H1 (cell line): Measurements from ENCODE around the gene TINAGL1. TPM values are rescaled to one million over a fixed set of nuclear protein-coding genes. Genes with fewer than 3 reads are reported as not detected.

Experiments
- CTCF ChIA-PET: fragments of 300-600 bp; sonication (Branson Sonifier 250); formaldehyde crosslinking; loops from one replicate; lab custom pipeline; 2021; ENCODE audit not compliant: partially characterized antibody; lab: Charles Lee
- POLR2A ChIA-PET: fragments of 300-600 bp; sonication (Branson Sonifier 250); formaldehyde crosslinking; loops from one replicate; lab custom pipeline; 2021; ENCODE audit warnings: inconsistent platforms; ENCODE audit not compliant: partially characterized antibody; lab: Charles Lee
- DNase-seq, 2 experiments: peaks; one replicate each; pipeline versions ENCODE4 v3.0.0 to v3.0.0-alpha.2; 2010 to 2022; ENCODE audit warnings: low spot score in 2 of 2, low read depth in 1 of 2, mixed read lengths in 1 of 2
- FAIRE-seq: peaks from 2 replicates; lab custom pipeline; 2011; peaks lifted over from hg19 to GRCh38; lab: Jason Lieb, UNC
- H2AFZ ChIP-seq: 2 replicates; pipeline ENCODE4 v1.8.1; 2012; ENCODE audit warnings: low read length, inconsistent platforms
- H2AK5ac ChIP-seq: 2 replicates; pipeline ENCODE4 v1.6.1; 2013; ENCODE audit warnings: low read depth, low read length
- H2BK120ac ChIP-seq: replicated peaks from 2 replicates; pipeline ENCODE3; 2013; ENCODE audit warnings: low read depth, low read length, inconsistent platforms
- H2BK12ac ChIP-seq: 2 replicates; pipeline ENCODE4 v1.6.1; 2013; ENCODE audit warnings: low read depth, low read length
- H2BK15ac ChIP-seq: 2 replicates; pipeline ENCODE4 v1.6.1; 2013; ENCODE audit warnings: low read length
- H2BK20ac ChIP-seq: 2 replicates; pipeline ENCODE4 v1.6.1; 2013; ENCODE audit warnings: low read length
- H2BK5ac ChIP-seq: 2 replicates; pipeline ENCODE4 v1.6.1; 2013; ENCODE audit warnings: low read depth, low read length
- H3K14ac ChIP-seq: 2 replicates; pipeline ENCODE4 v1.6.1; 2013; ENCODE audit warnings: inconsistent platforms; ENCODE audit not compliant: insufficient read length
- H3K18ac ChIP-seq: 2 replicates; pipeline ENCODE4 v1.6.1; 2013; ENCODE audit warnings: low read length; ENCODE audit errors: extremely low read depth
- H3K23ac ChIP-seq: 2 replicates; pipeline ENCODE4 v1.6.1; 2013; ENCODE audit warnings: inconsistent platforms; ENCODE audit not compliant: insufficient read length
- H3K23me2 ChIP-seq: 2 replicates; pipeline ENCODE4 v1.6.1; 2013; ENCODE audit warnings: low read depth, low read length
- H3K27ac ChIP-seq: 2 replicates; pipeline ENCODE4 v1.6.1; 2011; ENCODE audit warnings: low read depth, low read length, inconsistent platforms
- H3K27me3 ChIP-seq, 4 experiments: replicated peaks in 1 of 4; 1 replicate in 1 of 4; 2 replicates in 3 of 4; pipeline versions ENCODE4 v1.6.1 to v1.8.1; 2011 to 2013; ENCODE audit warnings: low read length in 3 of 4, mild to moderate bottlenecking in 3 of 4, inconsistent platforms in 2 of 4, mixed read lengths in 2 of 4, moderate library complexity in 1 of 4; ENCODE audit not compliant: control insufficient read depth in 3 of 4, insufficient read depth in 3 of 4; ENCODE audit errors: extremely low read depth in 1 of 4
- H3K36me3 ChIP-seq, 4 experiments: 2 replicates each; pipeline versions ENCODE4 v1.6.1 to v1.8.1; 2011 to 2013; ENCODE audit warnings: mild to moderate bottlenecking in 4 of 4, low read length in 3 of 4, moderate library complexity in 2 of 4, control low read depth in 1 of 4, inconsistent platforms in 1 of 4; ENCODE audit not compliant: insufficient read depth in 4 of 4, control insufficient read depth in 2 of 4
- H3K4ac ChIP-seq: replicated peaks from 2 replicates; pipeline ENCODE3; 2013; ENCODE audit warnings: low read length, low read depth, mixed read lengths, inconsistent platforms; ENCODE audit not compliant: insufficient read length
- H3K4me1 ChIP-seq, 4 experiments: replicated peaks in 1 of 4; 1 replicate in 1 of 4; 2 replicates in 3 of 4; pipeline versions ENCODE4 v1.6.1 to v1.8.1; 2011 to 2013; ENCODE audit warnings: low read length in 3 of 4, inconsistent platforms in 2 of 4, mixed read lengths in 1 of 4; ENCODE audit not compliant: insufficient read depth in 4 of 4, control insufficient read depth in 3 of 4
- H3K4me2 ChIP-seq, 2 experiments: 2 replicates each; pipeline versions ENCODE4 v1.6.1 to v1.8.1; 2011 to 2013; ENCODE audit warnings: low read depth in 2 of 2, low read length in 2 of 2, control low read depth in 1 of 2, inconsistent platforms in 1 of 2, mild to moderate bottlenecking in 1 of 2; ENCODE audit not compliant: insufficient read depth in 1 of 2
- H3K4me3 ChIP-seq, 4 experiments: fragments of 200-600, 300-600 bp in 1 of 4; sonication (generic), shearing (Covaris generic), sonication (Bioruptor Twin) in 1 of 4; 2 replicates each; pipeline versions ENCODE4 v1.5.1 to v1.8.1; 2011 to 2016; ENCODE audit warnings: low read length in 4 of 4, low read depth in 3 of 4, control low read depth in 2 of 4, inconsistent platforms in 2 of 4, mild to moderate bottlenecking in 2 of 4, mixed read lengths in 1 of 4, moderate library complexity in 1 of 4; ENCODE audit not compliant: insufficient read depth in 2 of 4; ENCODE audit errors: extremely low read depth in 1 of 4
- H3K56ac ChIP-seq: replicated peaks from 2 replicates; pipeline ENCODE3; 2013; ENCODE audit warnings: low read depth, mild to moderate bottlenecking, mixed read lengths, low read length, inconsistent platforms; ENCODE audit not compliant: insufficient read length
- H3K79me1 ChIP-seq: 2 replicates; pipeline ENCODE4 v1.6.1; 2013; ENCODE audit warnings: low read depth, low read length, control low read depth
- H3K79me2 ChIP-seq, 2 experiments: 2 replicates each; pipeline versions ENCODE4 v1.6.1 to v1.8.1; 2012 to 2013; ENCODE audit warnings: low read length in 2 of 2, mild to moderate bottlenecking in 2 of 2, inconsistent platforms in 1 of 2; ENCODE audit not compliant: insufficient read depth in 2 of 2, control insufficient read depth in 1 of 2
- H3K9ac ChIP-seq, 4 experiments: replicated peaks in 1 of 4; 1 replicate in 1 of 4; 2 replicates in 3 of 4; pipeline versions ENCODE4 v1.6.1 to v1.8.1; 2011 to 2013; ENCODE audit warnings: low read depth in 3 of 4, low read length in 3 of 4, control low read depth in 2 of 4, mild to moderate bottlenecking in 2 of 4, moderate library complexity in 2 of 4, inconsistent platforms in 1 of 4; ENCODE audit errors: extremely low read depth in 1 of 4
- H3K9me3 ChIP-seq, 2 experiments: 2 replicates each; pipeline versions ENCODE4 v1.6.1 to v1.8.1; 2012 to 2013; ENCODE audit warnings: mild to moderate bottlenecking in 2 of 2, moderate library complexity in 2 of 2, control low read depth in 1 of 2, inconsistent platforms in 1 of 2, low read depth in 1 of 2, low read length in 1 of 2, mixed read lengths in 1 of 2; ENCODE audit not compliant: insufficient read depth in 2 of 2
- H4K20me1 ChIP-seq, 2 experiments: replicated peaks in 1 of 2; 2 replicates each; pipeline versions ENCODE3 to v1.8.1; 2011 to 2013; ENCODE audit warnings: inconsistent platforms in 2 of 2, low read length in 2 of 2, mild to moderate bottlenecking in 1 of 2; ENCODE audit not compliant: insufficient read depth in 2 of 2, control insufficient read depth in 1 of 2
- H4K5ac ChIP-seq: 2 replicates; pipeline ENCODE4 v1.6.1; 2013; ENCODE audit warnings: low read length, low read depth, mixed read lengths, inconsistent platforms; ENCODE audit not compliant: insufficient read length
- H4K8ac ChIP-seq: 2 replicates; pipeline ENCODE4 v1.8.0; 2013; ENCODE audit warnings: mild to moderate bottlenecking, moderate library complexity, low read length, inconsistent platforms; ENCODE audit not compliant: insufficient read depth; ENCODE audit errors: extremely low read depth
- H4K91ac ChIP-seq: replicated peaks from 2 replicates; pipeline ENCODE3; 2013; ENCODE audit warnings: low read length, mixed read lengths, inconsistent platforms; ENCODE audit not compliant: insufficient read length
- CEBPB ChIP-seq: IDR thresholded peaks from 2 replicates; pipeline ENCODE4 v1.6.1; 2012; ENCODE audit warnings: low read depth, low read length
- CHD2 ChIP-seq: IDR thresholded peaks from 2 replicates; pipeline ENCODE4 v1.6.1; 2012; ENCODE audit warnings: low read length, improper control_type of control experiment
- CREB1 ChIP-seq: IDR thresholded peaks from 2 replicates; pipeline ENCODE4 v1.6.1; 2012; ENCODE audit warnings: inconsistent platforms
- E2F6 ChIP-seq: IDR thresholded peaks from 2 replicates; pipeline ENCODE4 v1.6.1; 2012; ENCODE audit warnings: inconsistent platforms
- EGR1 ChIP-seq: IDR thresholded peaks from 2 replicates; pipeline ENCODE4 v1.6.1; 2011; ENCODE audit warnings: low read depth, low read length, borderline replicate concordance
- FOSL1 ChIP-seq: IDR thresholded peaks from 2 replicates; pipeline ENCODE4 v1.6.1; 2011; ENCODE audit warnings: mild to moderate bottlenecking, low read depth, low read length, moderate library complexity; ENCODE audit not compliant: insufficient read depth
- HDAC6 ChIP-seq: IDR thresholded peaks from one replicate; pipeline ENCODE4 v1.7.1; 2012; ENCODE audit warnings: low read depth, mild to moderate bottlenecking, inconsistent platforms, low read length, moderate library complexity
- NRF1 ChIP-seq: IDR thresholded peaks from 2 replicates; pipeline ENCODE4 v1.6.1; 2011; ENCODE audit warnings: mild to moderate bottlenecking, low read depth, low read length, improper control_type of control experiment
- POLR2A ChIP-seq, 2 experiments: IDR thresholded peaks; 1 replicate in 1 of 2; 2 replicates in 1 of 2; pipeline ENCODE4 v1.6.1; 2011; ENCODE audit warnings: low read depth in 2 of 2, low read length in 2 of 2, mild to moderate bottlenecking in 2 of 2; ENCODE audit errors: control extremely low read depth in 1 of 2
- POLR2AphosphoS5 ChIP-seq: IDR thresholded peaks from 2 replicates; pipeline ENCODE4 v1.6.1; 2011; ENCODE audit warnings: low read depth, low read length
- POU5F1 ChIP-seq: IDR thresholded peaks from 2 replicates; pipeline ENCODE4 v1.6.1; 2011; ENCODE audit warnings: low read depth, mild to moderate bottlenecking, low read length, moderate library complexity
- SP4 ChIP-seq: IDR thresholded peaks from 2 replicates; pipeline ENCODE4 v1.6.1; 2012; ENCODE audit warnings: low read length, inconsistent platforms
- SRF ChIP-seq: IDR thresholded peaks from 2 replicates; pipeline ENCODE4 v1.6.1; 2011; ENCODE audit warnings: mild to moderate bottlenecking, low read depth, low read length, moderate library complexity
- TCF12 ChIP-seq: IDR thresholded peaks from 2 replicates; pipeline ENCODE4 v1.6.1; 2011; ENCODE audit warnings: low read depth, mild to moderate bottlenecking, low read length
- WGBS, 2 experiments: shearing (Covaris generic) in 1 of 2; methylation state at CpG; one replicate each; pipeline versions ENCODE4 v1.1.6 to v1.1.7; 2013 to 2015; ENCODE audit warnings: low lambda C conversion rate in 2 of 2, mixed read lengths in 2 of 2, inconsistent platforms in 1 of 2, low coverage in 1 of 2, missing lambda C conversion rate in 1 of 2; ENCODE audit not compliant: insufficient replicate concordance in 2 of 2, insufficient coverage in 1 of 2, insufficient read length in 1 of 2; ENCODE audit errors: extremely low coverage in 1 of 2, missing lambda C conversion rate in 1 of 2; 5-methylcytosine and 5-hydroxymethylcytosine counted together
- polyA plus RNA-seq, 7 experiments: library from polyadenylated mRNA; depleted of rRNA in 3 of 7; stranded (reverse) in 5 of 7; unstranded in 2 of 7; fragments of >200 nt in 5 of 7; fragments of 200-250 nt in 2 of 7; gene quantifications; 1 replicate in 5 of 7; 2 replicates in 1 of 7; 4 replicates in 1 of 7; pipeline versions ENCODE4 v1.2.1 to v1.2.3, GENCODE V29; 2011 to 2013; ENCODE audit warnings: missing spikeins in 2 of 7, mixed read lengths in 2 of 7
- total RNA-seq: library from RNA; stranded (reverse); fragmentation: NEBNext Ultra II Directional; extraction: Animal tissue kit (Norgen Biotek cat#: 25700); gene quantifications from 2 replicates; pipeline ENCODE4 v1.2.1, GENCODE V29; 2021

Gene TINAGL1
- total and polyA plus RNA-seq, 2 of the 8 experiments (the other 6 are each of a cell fraction or from before 2014, with no cell fraction given) = 11.2 to 21.7 TPM

GRCh38 chr1:31531177-31531999 is 44.9 kb upstream of the TINAGL1 start:
- Histone ChIP-seq H2BK5ac (no peak overlapping the region), H3K9me3 (no peaks in the 10 kb centered on the region), H3K4me2 (no peak overlapping the region), H3K23ac (no peak overlapping the region), H3K56ac (no peak overlapping the region), H3K27me3 (no peaks in the 10 kb centered on the region), H2BK20ac (no peak overlapping the region), H3K4me1 (no peaks in the 10 kb centered on the region), H3K27ac (no peak overlapping the region), H2BK12ac (no peak overlapping the region), H4K20me1 (no peaks in the 10 kb centered on the region), H3K79me1 (no peaks in the 10 kb centered on the region), H3K23me2 (no peaks in the 10 kb centered on the region), H3K14ac (no peak overlapping the region), H2BK15ac (no peak overlapping the region), H2AK5ac (no peak overlapping the region), H2BK120ac (no peak overlapping the region), H4K91ac (no peak overlapping the region), H3K4me3 (no peak overlapping the region), H4K8ac (no peak overlapping the region), H3K18ac (no peak overlapping the region), H2AFZ (no peak overlapping the region), H3K79me2 (no peaks in the 10 kb centered on the region), H3K36me3 (no peaks in the 10 kb centered on the region), H3K4ac (no peak overlapping the region), H3K9ac (no peak overlapping the region), H4K5ac (no peak overlapping the region)
- WGBS, 2 experiments = 88% methylated on average over 10 of the region's 10 CpGs; no CpG with 5 or more reads in 1 of the 2 experiments
- FAIRE-seq = no peak
- ChIA-PET CTCF (interaction anchor here (0.7 to 2.6 kb wide), 13 partner anchors 8 to 135 kb away, joined by 3 to 21 read pairs (median 4); no protein-coding TSS in a partner anchor), POLR2A (interaction anchor here (0.8 to 1.0 kb wide), 3 partner anchors 12 to 377 kb away, joined by 3 to 4 read pairs (median 3); no protein-coding TSS in a partner anchor)
- DNase-seq = no peak
- no peak for TF ChIP-seq CREB1
- TF ChIP-seq EGR1 = no peak
- TF ChIP-seq CEBPB = no peak
- no peak for TF ChIP-seq POLR2A (IDR thresholded peaks at IDR 0.05; ENCODE audit: control extremely low read depth in 1 of 2, low read depth in 2 of 2, low read length in 2 of 2)
- TF ChIP-seq FOSL1 = no peak
- no peak for TF ChIP-seq POU5F1
- TF ChIP-seq POLR2AphosphoS5 = no peak
- TF ChIP-seq SP4 = no peak
- no peak for TF ChIP-seq TCF12
- no peak for TF ChIP-seq NRF1
- TF ChIP-seq E2F6 = no peak
- TF ChIP-seq HDAC6 = no peak
- TF ChIP-seq CHD2 = no peak
- no peak for TF ChIP-seq SRF
